Neural crest cell (in vitro differentiated cells): ENCODE data around the gene SMAD6. TPM values are rescaled to one million over a fixed set of nuclear protein-coding genes. Genes with fewer than 3 reads are reported as not detected.

Experiments
- DNase-seq: peaks from one replicate; pipeline ENCODE4 v3.0.0; 2021; ENCODE audit warnings: low read depth, mixed read lengths, low spot score
- H3K27ac Mint-ChIP-seq: one replicate; pipeline ENCODE4 v1.8.0; 2021; ENCODE audit warnings: mild to moderate bottlenecking, mixed read lengths; ENCODE audit not compliant: unreplicated experiment
- H3K27me3 Mint-ChIP-seq: 2 replicates; pipeline ENCODE4 v1.8.0; 2021; ENCODE audit warnings: low read depth, mild to moderate bottlenecking, mixed read lengths
- H3K36me3 Mint-ChIP-seq: 2 replicates; pipeline ENCODE4 v1.8.0; 2021; ENCODE audit warnings: low read depth, mild to moderate bottlenecking, mixed read lengths
- H3K4me1 Mint-ChIP-seq: 2 replicates; pipeline ENCODE4 v1.8.0; 2021; ENCODE audit warnings: mixed read lengths
- H3K4me3 Mint-ChIP-seq: one replicate; pipeline ENCODE4 v1.8.0; 2021; ENCODE audit warnings: mild to moderate bottlenecking, mixed read lengths
- H3K9me3 Mint-ChIP-seq: 2 replicates; pipeline ENCODE4 v1.8.0; 2021; ENCODE audit warnings: mixed read lengths
- total RNA-seq: library from RNA; stranded (reverse); gene quantifications from 2 replicates; pipeline ENCODE4 v1.2.1, GENCODE V29; 2021
- TF ChIP-seq, protein P1 (sequence below): fragments of 200-600 bp; sonication (generic); conservative IDR thresholded peaks from 2 replicates; pipeline ENCODE4 v1.5.0; 2021; ENCODE audit warnings: antibody characterized with exemption, mild to moderate bottlenecking

SMAD6 gene
- total RNA-seq, 1 donor from 2014 or later: 4.7 TPM

DNA sequence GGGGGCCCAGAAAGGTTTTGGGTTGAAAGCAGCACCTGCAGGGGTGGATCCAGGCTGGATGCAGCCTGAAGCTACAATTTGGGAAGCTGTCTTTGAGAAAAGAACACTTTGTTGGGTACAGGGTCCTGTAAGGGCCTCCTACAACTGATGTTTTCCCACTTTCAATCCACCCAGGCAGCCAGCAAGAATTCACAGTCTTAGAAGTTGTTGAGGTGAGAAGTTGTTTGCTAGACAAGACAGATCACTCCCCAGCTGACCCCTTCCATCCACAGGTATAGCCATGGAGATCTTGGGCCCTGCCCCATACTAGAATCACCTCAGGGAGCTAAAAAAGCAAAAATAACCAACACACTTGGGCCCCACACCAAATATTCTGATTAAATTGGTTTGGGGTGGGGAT, 10.3 kb upstream of the SMAD6 start:
- H3K27ac Mint-ChIP-seq: no peak overlapping the region
- no peaks in the 10 kb centered on the region for H3K9me3 Mint-ChIP-seq
- H3K36me3 Mint-ChIP-seq: no peaks in the 10 kb centered on the region

DNA sequence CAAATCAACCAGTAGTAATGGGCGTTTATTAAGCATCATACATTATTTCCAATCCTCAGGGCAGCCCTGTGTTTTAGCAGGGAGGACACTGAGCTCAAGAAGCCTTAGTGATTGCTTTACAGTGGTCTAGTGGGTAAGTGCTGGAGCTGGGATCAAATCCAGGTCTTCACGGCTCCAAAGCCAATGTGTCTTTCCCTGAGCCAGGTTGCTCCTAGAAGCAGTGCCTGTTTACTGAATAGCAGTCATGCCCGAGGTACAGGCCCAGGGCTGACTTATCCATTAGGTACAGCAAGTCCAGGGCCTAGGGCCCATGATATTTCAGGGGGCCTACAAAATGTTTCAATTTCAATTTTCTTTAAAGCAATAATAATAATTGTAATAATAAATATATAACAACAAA, 9.6 kb upstream of the SMAD6 start:
- no peaks in the 10 kb centered on the region for H3K27me3 Mint-ChIP-seq
- H3K27ac Mint-ChIP-seq: no peak overlapping the region

More for the DNA sequence above, 10.3 kb upstream of the SMAD6 start:
- TF ChIP-seq, protein P1, sequence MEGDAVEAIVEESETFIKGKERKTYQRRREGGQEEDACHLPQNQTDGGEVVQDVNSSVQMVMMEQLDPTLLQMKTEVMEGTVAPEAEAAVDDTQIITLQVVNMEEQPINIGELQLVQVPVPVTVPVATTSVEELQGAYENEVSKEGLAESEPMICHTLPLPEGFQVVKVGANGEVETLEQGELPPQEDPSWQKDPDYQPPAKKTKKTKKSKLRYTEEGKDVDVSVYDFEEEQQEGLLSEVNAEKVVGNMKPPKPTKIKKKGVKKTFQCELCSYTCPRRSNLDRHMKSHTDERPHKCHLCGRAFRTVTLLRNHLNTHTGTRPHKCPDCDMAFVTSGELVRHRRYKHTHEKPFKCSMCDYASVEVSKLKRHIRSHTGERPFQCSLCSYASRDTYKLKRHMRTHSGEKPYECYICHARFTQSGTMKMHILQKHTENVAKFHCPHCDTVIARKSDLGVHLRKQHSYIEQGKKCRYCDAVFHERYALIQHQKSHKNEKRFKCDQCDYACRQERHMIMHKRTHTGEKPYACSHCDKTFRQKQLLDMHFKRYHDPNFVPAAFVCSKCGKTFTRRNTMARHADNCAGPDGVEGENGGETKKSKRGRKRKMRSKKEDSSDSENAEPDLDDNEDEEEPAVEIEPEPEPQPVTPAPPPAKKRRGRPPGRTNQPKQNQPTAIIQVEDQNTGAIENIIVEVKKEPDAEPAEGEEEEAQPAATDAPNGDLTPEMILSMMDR: no peak
- Mint-ChIP-seq H3K4me3 (no peak overlapping the region), H3K4me1 (peaks cover 11% of the 10 kb centered on the region), H3K27me3 (no peaks in the 10 kb centered on the region)
- DNase-seq: no peak

DNA sequence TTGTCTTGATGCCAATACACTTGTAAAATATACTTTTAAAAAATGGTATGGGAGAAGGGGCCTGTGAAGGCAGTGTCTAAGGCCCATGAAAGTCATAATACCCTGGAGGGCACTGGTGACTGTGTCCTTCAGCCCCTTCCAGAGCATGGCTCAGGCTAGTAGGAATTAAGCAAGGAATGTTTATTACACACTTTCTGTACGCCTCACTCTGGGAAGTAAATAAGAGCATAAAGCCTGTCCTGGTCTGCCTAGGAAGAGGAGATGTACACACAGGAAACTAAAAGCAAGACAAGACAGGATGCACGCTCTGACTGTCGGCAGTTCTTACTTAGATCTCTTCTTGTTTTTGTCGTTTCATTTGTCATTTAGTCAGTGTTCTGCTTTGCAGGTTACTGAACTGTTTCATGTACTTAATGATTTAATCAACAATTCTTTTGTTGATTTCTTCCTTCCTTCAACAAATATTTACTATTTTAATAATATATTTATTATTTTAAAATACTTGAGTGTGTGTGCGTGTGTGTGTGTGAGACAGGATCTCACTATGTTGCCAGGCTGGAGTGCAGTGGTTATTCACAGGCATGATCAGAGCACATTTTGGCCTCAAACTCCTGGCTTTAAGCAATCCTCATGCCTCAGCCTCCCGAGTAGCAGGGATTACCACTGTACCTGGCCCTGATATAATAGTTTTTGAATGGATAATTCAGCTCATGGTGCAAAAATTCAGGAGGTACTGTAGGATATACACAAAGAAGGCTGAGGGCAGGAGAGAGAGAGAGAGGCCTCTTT, 9.0 kb upstream of the SMAD6 start:
- Mint-ChIP-seq H3K4me1 (peaks cover 11% of the 10 kb centered on the region), H3K36me3 (no peaks in the 10 kb centered on the region), H3K4me3 (no peak overlapping the region), H3K9me3 (no peaks in the 10 kb centered on the region), H3K27me3 (no peaks in the 10 kb centered on the region), H3K27ac (no peak overlapping the region)
- DNase-seq: no peak
- TF ChIP-seq, protein P1: no peak

More for the DNA sequence above, 9.6 kb upstream of the SMAD6 start:
- no peak for DNase-seq
- Mint-ChIP-seq H3K36me3 (no peaks in the 10 kb centered on the region), H3K9me3 (no peaks in the 10 kb centered on the region), H3K4me1 (peaks cover 11% of the 10 kb centered on the region), H3K4me3 (no peak overlapping the region)
- TF ChIP-seq, protein P1: no peak

DNA sequence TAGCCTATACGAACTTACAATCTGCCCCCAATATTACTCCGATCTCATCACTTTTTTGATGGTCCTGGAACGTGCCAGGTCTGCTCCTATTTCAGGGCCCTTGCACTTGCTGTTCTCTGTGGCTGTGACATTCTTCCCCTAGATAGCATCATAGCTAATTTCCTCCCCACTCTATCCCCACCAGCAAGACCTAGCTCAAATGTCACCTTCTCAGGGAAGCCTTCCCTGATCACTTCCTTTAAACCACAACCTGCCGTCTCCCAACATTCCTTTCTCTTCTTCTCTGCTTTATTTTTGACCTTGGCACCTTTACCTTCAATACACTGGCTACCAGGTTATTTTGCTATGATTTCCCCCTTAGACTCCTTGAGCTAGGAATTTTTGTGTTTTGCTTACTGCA, 5.3 kb upstream of the SMAD6 start:
- H3K9me3 Mint-ChIP-seq: no peaks in the 10 kb centered on the region
- no peaks in the 10 kb centered on the region for H3K36me3 Mint-ChIP-seq
- H3K4me3 Mint-ChIP-seq: no peak overlapping the region
- no peak for DNase-seq
- no peak overlapping the region for H3K27ac Mint-ChIP-seq
- peaks cover 3% of the 10 kb centered on the region for H3K27me3 Mint-ChIP-seq
- TF ChIP-seq, protein P1: no peak
- peaks cover 13% of the 10 kb centered on the region for H3K4me1 Mint-ChIP-seq

DNA sequence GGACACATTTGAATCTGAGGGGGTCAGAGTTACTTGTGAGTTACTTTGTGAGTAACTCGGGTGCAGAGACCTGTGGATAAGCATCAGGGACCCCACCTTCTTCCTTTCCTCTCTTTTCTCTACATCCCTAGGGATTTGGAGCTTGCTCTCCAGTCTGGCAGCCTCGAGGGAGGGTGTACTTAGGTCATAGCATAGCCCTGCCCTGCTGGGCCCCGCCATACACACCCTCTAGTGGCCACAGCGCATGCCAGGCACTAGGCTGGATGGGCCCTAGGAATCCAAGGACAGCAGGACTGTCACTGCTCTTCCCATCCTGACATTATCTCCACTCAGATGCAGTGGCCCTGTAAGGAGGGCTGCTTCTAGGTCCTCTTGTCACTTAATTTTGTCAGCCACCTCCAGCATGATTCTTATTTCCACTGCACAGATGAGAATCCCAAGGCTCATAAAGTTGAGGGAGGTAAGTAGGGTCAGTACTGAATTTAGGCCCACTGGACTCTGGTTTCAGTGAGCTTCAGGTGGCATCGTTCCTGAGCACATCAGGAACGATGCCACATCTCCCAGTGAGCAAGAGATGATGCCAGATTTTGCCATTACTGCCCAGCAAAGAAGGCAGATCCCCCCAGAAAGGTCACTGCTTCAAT, 3.6 kb upstream of the SMAD6 start:
- DNase-seq: peak; percentile 57
- TF ChIP-seq, protein P1: peak; percentile 74
- Mint-ChIP-seq H3K27me3 (peaks cover 9% of the 10 kb centered on the region), H3K27ac (no peak overlapping the region), H3K36me3 (no peaks in the 10 kb centered on the region), H3K9me3 (no peaks in the 10 kb centered on the region), H3K4me3 (peak overlapping the region; percentile 79), H3K4me1 (peaks cover 21% of the 10 kb centered on the region)
